ENCODE results near the gene TRMU.

DNA sequence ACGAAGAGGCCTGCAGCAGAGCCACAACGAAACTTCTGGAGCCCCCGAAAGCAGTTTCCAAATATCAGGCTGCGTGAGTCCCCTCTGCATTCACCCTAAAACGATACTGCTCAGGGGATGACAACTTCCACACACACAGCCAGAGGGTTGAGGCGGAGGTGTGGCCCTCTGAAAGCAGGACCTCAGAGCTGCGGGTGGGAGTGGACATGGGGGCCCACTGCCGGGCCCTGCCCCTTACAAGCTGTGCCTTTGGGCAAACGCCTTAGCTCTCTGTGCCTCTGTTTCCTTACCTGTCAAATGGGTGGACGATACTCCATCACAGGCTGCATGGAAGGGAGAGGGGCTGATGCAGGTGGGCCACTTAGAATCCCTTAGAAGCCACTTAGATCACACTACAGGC, 53.1 kb downstream of the TRMU start:
- TF ChIP-seq EZH2phosphoT487 (IDR thresholded peaks at IDR 0.05; ENCODE audit: low read depth, severe bottlenecking, unreplicated experiment), result no peak
- TF ChIP-seq CTCF (IDR thresholded peaks at IDR 0.05; ENCODE audit: poor library complexity), result no peak
- TF ChIP-seq EZH2 (IDR thresholded peaks at IDR 0.05; ENCODE audit: borderline replicate concordance), result no peak

All from hepatocyte (in vitro differentiated cells).